Measurements from ENCODE around the gene SELENOM. TPM values are rescaled to one million over a fixed set of nuclear protein-coding genes. Genes with fewer than 3 reads are reported as not detected.

The SELENOM gene
- total and polyA plus RNA-seq, 2 of the 8 experiments (the other 6 are each of a cell fraction or from before 2014, with no cell fraction given) = 22.7 to 40.0 TPM

GRCh38 chr22:31139866-31140716 is 32.7 kb upstream of the SELENOM start, which contains the start of gene PLA2G3 (continued):
- no peak for TF ChIP-seq CHD7 (IDR thresholded peaks at IDR 0.05; ENCODE audit: insufficient replicate concordance, low read length)
- no peak for TF ChIP-seq ATF2 (IDR thresholded peaks at IDR 0.05; ENCODE audit: low read length)
- no peak for TF ChIP-seq NRF1 (IDR thresholded peaks at IDR 0.05; ENCODE audit: low read depth, low read length)
- no peak for TF ChIP-seq RNF2 (IDR thresholded peaks at IDR 0.05; ENCODE audit: borderline replicate concordance, low read depth, low read length, missing control alignments, poor library complexity, severe bottlenecking)
- TF ChIP-seq RBBP5 (IDR thresholded peaks at IDR 0.05; ENCODE audit: borderline replicate concordance, low read depth, low read length) = no peak
- no peak for TF ChIP-seq CHD1 (IDR thresholded peaks at IDR 0.05; ENCODE audit: low read depth, low read length)
- peak; percentile 82 for TF ChIP-seq SP1 (IDR thresholded peaks at IDR 0.05; ENCODE audit: low read depth, low read length)
